Activated naive CD4-positive, alpha-beta T cell treated with anti-CD3 and anti-CD28 coated beads, Interleukin-2, amount 10 ng/mL, durations not matched to agents 7 days and 5 days (primary cell): Measurements from ENCODE around the gene GLIPR1.
"Not testable (repeated sequence)": the region's sequence is repeated elsewhere in the genome, so short reads cannot be mapped to it uniquely, and the experiment has no call there.

Experiments used
- CTCF ChIA-PET: fragments of 350-600 bp; sonication (Branson Sonifier 250); formaldehyde crosslinking; loops from one replicate; lab custom pipeline; 2021; ENCODE audit warnings: antibody characterized with exemption; lab: Charles Lee
- DNase-seq: peaks from one replicate; pipeline ENCODE4 v3.0.0-alpha.2; 2020
- H3K27ac Mint-ChIP-seq: one replicate; pipeline ENCODE4 v1.8.0; 2021; ENCODE audit warnings: mild to moderate bottlenecking, moderate library complexity, mixed read lengths
- H3K27me3 Mint-ChIP-seq: one replicate; pipeline ENCODE4 v1.8.0; 2021; ENCODE audit warnings: mild to moderate bottlenecking, mixed read lengths
- H3K36me3 Mint-ChIP-seq: one replicate; pipeline ENCODE4 v1.8.0; 2021; ENCODE audit warnings: mixed read lengths
- H3K4me1 Mint-ChIP-seq: one replicate; pipeline ENCODE4 v1.8.0; 2021; ENCODE audit warnings: mixed read lengths
- H3K4me3 Mint-ChIP-seq: one replicate; pipeline ENCODE4 v1.8.0; 2021; ENCODE audit warnings: mild to moderate bottlenecking, moderate library complexity, mixed read lengths
- H3K9me3 Mint-ChIP-seq: one replicate; pipeline ENCODE4 v1.8.0; 2021; ENCODE audit warnings: mixed read lengths

GLIPR1 gene

GRCh38 chr12:75452675-75453330, 27.8 kb upstream of the GLIPR1 start:
- no peak for DNase-seq
- Mint-ChIP-seq H3K9me3 (peaks cover 2% of the 10 kb centered on the region), H3K27me3 (peaks cover 3% of the 10 kb centered on the region), H3K4me1 (peaks cover 20% of the 10 kb centered on the region), H3K36me3 (peaks cover 6% of the 10 kb centered on the region), H3K4me3 (no peak overlapping the region), H3K27ac (no peak overlapping the region)
- CTCF ChIA-PET, result no interaction called here

- CTCF ChIA-PET, result interaction anchor here (1.4 kb wide), 1 partner anchor 30 kb away, joined by 4 read pairs; no protein-coding TSS in a partner anchor
- Mint-ChIP-seq H3K27ac (no peak overlapping the region), H3K4me3 (no peak overlapping the region), H3K36me3 (peaks cover 11% of the 10 kb centered on the region), H3K4me1 (peaks cover 46% of the 10 kb centered on the region), H3K27me3 (peaks cover 6% of the 10 kb centered on the region), H3K9me3 (peaks cover 9% of the 10 kb centered on the region)
- DNase-seq, result no peak
These were observed 24.7 kb upstream of the GLIPR1 start for GRCh38 chr12:75455839-75456238.

DNA sequence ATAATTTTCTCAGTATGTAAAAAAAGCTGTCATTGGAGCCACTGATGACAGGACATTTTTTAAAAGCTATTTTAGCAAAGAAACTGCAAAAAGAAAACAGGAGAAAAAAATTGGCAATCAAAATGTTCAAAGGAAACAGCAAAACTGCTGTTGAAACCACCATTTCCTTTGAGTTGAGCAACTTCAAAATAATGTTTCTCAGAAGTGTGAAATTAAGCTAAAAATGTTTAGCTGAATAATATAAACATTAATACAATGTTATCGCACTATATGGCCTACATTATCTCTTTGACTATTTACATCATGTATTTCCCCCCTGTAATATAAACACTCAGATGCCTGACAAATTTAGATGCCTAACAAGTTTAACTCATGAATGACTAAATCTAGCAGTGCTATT, 23.4 kb upstream of the GLIPR1 start:
- H3K4me3 Mint-ChIP-seq, result no peak overlapping the region
- no peak for DNase-seq
- peaks cover 9% of the 10 kb centered on the region for H3K27me3 Mint-ChIP-seq
- CTCF ChIA-PET, result interaction anchor here (1.0 to 1.4 kb wide), 2 partner anchors 27 to 28 kb away, joined by 3 to 4 read pairs; no protein-coding TSS in a partner anchor
- H3K27ac Mint-ChIP-seq, result no peak overlapping the region
- H3K4me1 Mint-ChIP-seq, result peaks cover 46% of the 10 kb centered on the region
- H3K9me3 Mint-ChIP-seq, result peaks cover 9% of the 10 kb centered on the region
- peaks cover 11% of the 10 kb centered on the region for H3K36me3 Mint-ChIP-seq

- H3K4me3 Mint-ChIP-seq, DNase-seq, H3K9me3 Mint-ChIP-seq, H3K27me3 Mint-ChIP-seq, H3K27ac Mint-ChIP-seq: not testable (repeated sequence)
- Mint-ChIP-seq H3K36me3 (peaks cover 11% of the 10 kb centered on the region), H3K4me1 (peaks cover 46% of the 10 kb centered on the region)
- CTCF ChIA-PET, result interaction anchor here (1.0 kb wide), 1 partner anchor 26 kb away, joined by 3 read pairs; no protein-coding TSS in a partner anchor
These were observed 22.7 kb upstream of the GLIPR1 start for GRCh38 chr12:75457866-75458265.

DNA sequence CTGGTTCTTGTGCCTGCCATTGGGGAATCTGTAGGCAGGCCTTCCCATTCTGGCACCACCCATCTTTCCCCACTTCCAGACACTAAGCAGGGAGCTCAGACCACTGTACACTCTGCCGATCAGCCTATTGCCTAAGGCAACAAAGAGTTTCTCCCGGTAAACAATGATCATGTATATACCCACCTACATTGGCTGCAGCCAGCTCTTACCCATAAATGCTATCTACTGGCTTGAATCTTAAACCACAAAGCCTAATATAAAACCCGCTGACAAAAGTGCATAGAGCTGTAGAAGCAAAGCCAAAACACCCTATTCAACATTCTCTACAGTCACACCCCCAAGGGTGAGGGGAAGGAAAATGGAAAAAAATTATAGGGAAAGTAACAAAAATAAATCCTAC, 20.8 kb upstream of the GLIPR1 start:
- DNase-seq, result no peak
- H3K9me3 Mint-ChIP-seq, result peaks cover 9% of the 10 kb centered on the region
- H3K4me3 Mint-ChIP-seq, result no peak overlapping the region
- H3K36me3 Mint-ChIP-seq, result peaks cover 11% of the 10 kb centered on the region
- H3K4me1 Mint-ChIP-seq, result peaks cover 46% of the 10 kb centered on the region
- no peak overlapping the region for H3K27ac Mint-ChIP-seq
- CTCF ChIA-PET, result interaction anchor here (1.4 kb wide), 1 partner anchor 20 kb away, joined by 3 read pairs; no protein-coding TSS in a partner anchor
- peaks cover 10% of the 10 kb centered on the region for H3K27me3 Mint-ChIP-seq

- H3K4me3 Mint-ChIP-seq, result no peak overlapping the region
- CTCF ChIA-PET, result interaction anchor here (1.4 kb wide), 1 partner anchor 20 kb away, joined by 3 read pairs; no protein-coding TSS in a partner anchor
- H3K36me3 Mint-ChIP-seq, result peaks cover 11% of the 10 kb centered on the region
- H3K27ac Mint-ChIP-seq, result peak overlapping the region; percentile 35
- H3K4me1 Mint-ChIP-seq, result peaks cover 46% of the 10 kb centered on the region
- no peak for DNase-seq
- peaks cover 9% of the 10 kb centered on the region for H3K9me3 Mint-ChIP-seq
- peaks cover 10% of the 10 kb centered on the region for H3K27me3 Mint-ChIP-seq
These were observed 20.4 kb upstream of the GLIPR1 start for GRCh38 chr12:75460204-75460603.

DNA sequence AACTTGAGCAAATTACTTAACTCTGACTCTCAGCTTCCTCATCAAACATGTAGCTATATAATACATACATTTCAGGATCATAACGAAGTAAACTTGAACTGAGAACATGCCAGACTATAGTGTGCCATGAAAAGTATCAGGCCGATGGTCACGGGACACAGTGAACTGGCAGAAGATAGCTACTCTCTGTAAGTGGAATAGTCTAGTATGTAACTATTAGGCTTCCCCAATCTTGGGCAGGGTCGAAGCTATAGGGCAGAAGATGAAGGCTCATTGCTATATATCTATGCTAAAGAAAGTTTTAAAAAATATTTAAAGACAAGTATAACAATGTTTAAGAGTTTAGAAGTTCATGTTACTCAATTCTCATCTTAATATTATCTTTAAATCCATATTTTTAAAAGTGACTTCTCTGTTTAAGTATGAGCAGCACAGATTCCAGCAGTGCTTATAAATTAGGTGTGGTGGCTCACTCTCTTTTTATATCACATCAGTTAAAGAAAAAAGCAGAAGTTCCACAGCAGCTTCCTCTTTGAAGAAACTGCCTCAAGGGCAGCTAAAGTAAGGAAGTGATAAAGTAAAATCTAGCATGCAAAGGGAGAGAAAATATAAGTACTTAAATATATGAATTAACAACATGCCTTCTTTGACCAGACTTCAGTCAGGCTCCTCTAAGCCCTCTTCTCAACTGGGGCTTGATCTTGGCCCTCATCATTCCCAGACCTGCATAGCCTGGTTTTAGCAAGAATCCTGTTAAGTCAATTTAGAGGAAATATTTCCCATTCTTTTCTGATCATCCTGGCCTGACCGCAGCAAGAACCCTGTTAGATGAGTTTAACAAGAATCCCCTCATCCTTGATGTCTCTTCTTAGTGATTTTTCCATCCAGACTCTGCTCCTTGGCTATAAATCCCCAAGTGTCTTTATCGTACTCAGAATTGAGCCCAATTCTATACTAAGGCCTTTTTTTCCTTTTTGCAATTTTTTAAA, 8.4 kb upstream of the GLIPR1 start:
- Mint-ChIP-seq H3K27me3 (peaks cover 7% of the 10 kb centered on the region), H3K36me3 (no peaks in the 10 kb centered on the region), H3K9me3 (no peaks in the 10 kb centered on the region), H3K27ac (no peak overlapping the region), H3K4me1 (peaks cover 4% of the 10 kb centered on the region), H3K4me3 (no peak overlapping the region)
- CTCF ChIA-PET, result interaction anchor here (1.0 kb wide), 1 partner anchor 35 kb away, joined by 3 read pairs; no protein-coding TSS in a partner anchor
- no peak for DNase-seq

DNA sequence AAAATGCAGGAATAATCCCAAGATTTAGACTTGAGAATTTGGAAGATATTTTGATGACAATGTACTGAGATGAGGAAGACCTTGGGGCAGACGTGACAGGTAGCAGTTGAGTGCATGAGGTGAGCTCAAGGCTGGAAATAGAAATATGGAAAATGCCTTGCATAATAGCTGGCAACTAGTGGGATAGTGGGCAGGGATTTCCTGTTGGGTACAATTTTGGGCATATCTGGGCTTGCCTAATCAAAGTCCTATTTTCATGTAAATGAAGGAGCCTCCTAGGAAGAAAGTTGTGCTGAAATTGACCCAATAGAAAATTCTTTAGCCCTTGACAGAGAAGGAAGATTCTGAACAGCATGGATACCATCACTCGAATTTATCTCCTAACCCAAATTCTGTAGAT, 6.4 kb upstream of the GLIPR1 start:
- peaks cover 7% of the 10 kb centered on the region for H3K27me3 Mint-ChIP-seq
- DNase-seq, result no peak
- H3K4me1 Mint-ChIP-seq, result peaks cover 24% of the 10 kb centered on the region
- no peaks in the 10 kb centered on the region for H3K36me3 Mint-ChIP-seq
- no peak overlapping the region for H3K4me3 Mint-ChIP-seq
- no peaks in the 10 kb centered on the region for H3K9me3 Mint-ChIP-seq
- no peak overlapping the region for H3K27ac Mint-ChIP-seq
- CTCF ChIA-PET, result no interaction called here

- peaks cover 7% of the 10 kb centered on the region for H3K27me3 Mint-ChIP-seq
- no peak for DNase-seq
- CTCF ChIA-PET, result interaction anchor here (2.0 kb wide), 1 partner anchor 9 kb away, joined by 6 read pairs; no protein-coding TSS in a partner anchor
- H3K27ac Mint-ChIP-seq, result no peak overlapping the region
- H3K9me3 Mint-ChIP-seq, result no peaks in the 10 kb centered on the region
- H3K4me1 Mint-ChIP-seq, result peaks cover 43% of the 10 kb centered on the region
- H3K4me3 Mint-ChIP-seq, result no peak overlapping the region
- H3K36me3 Mint-ChIP-seq, result peaks cover 2% of the 10 kb centered on the region
These were observed 4.5 kb upstream of the GLIPR1 start for GRCh38 chr12:75476071-75476470.

GRCh38 chr12:75477137-75477536, 3.4 kb upstream of the GLIPR1 start:
- peaks cover 7% of the 10 kb centered on the region for H3K27me3 Mint-ChIP-seq
- no peaks in the 10 kb centered on the region for H3K9me3 Mint-ChIP-seq
- H3K36me3 Mint-ChIP-seq, result peaks cover 5% of the 10 kb centered on the region
- peaks cover 54% of the 10 kb centered on the region for H3K4me1 Mint-ChIP-seq
- no peak overlapping the region for H3K27ac Mint-ChIP-seq
- H3K4me3 Mint-ChIP-seq, result no peak overlapping the region
- DNase-seq, result no peak
- CTCF ChIA-PET, result interaction anchor here (1.0 to 2.0 kb wide), 2 partner anchors 8 to 142 kb away, joined by 3 to 6 read pairs; partner anchors contain the start of gene GLIPR1L1

GRCh38 chr12:75478116-75478794, 2.3 kb upstream of the GLIPR1 start:
- H3K4me3 Mint-ChIP-seq, result peak overlapping the region; percentile 4
- H3K9me3 Mint-ChIP-seq, result no peaks in the 10 kb centered on the region
- peaks cover 6% of the 10 kb centered on the region for H3K36me3 Mint-ChIP-seq
- CTCF ChIA-PET, result interaction anchor here (1.0 to 1.8 kb wide), 2 partner anchors 27 to 143 kb away, joined by 3 to 5 read pairs; partner anchors contain the start of gene GLIPR1L1
- peaks cover 4% of the 10 kb centered on the region for H3K27me3 Mint-ChIP-seq
- peaks cover 65% of the 10 kb centered on the region for H3K4me1 Mint-ChIP-seq
- DNase-seq, result peak; percentile 46
- H3K27ac Mint-ChIP-seq, result peak overlapping the region; percentile 98

- Mint-ChIP-seq H3K9me3 (no peaks in the 10 kb centered on the region), H3K4me3 (peak overlapping the region; percentile 93), H3K36me3 (peaks cover 19% of the 10 kb centered on the region), H3K4me1 (peaks cover 81% of the 10 kb centered on the region), H3K27me3 (no peaks in the 10 kb centered on the region), H3K27ac (peak overlapping the region; percentile 98)
- CTCF ChIA-PET, result interaction anchor here (0.8 to 3.2 kb wide), 4 partner anchors 20 to 89 kb away, joined by 3 to 13 read pairs (median 4); partner anchors contain the start of gene GLIPR1L2
- no peak for DNase-seq
These were observed 543 bp upstream of the GLIPR1 start for GRCh38 chr12:75479963-75480461.

DNA sequence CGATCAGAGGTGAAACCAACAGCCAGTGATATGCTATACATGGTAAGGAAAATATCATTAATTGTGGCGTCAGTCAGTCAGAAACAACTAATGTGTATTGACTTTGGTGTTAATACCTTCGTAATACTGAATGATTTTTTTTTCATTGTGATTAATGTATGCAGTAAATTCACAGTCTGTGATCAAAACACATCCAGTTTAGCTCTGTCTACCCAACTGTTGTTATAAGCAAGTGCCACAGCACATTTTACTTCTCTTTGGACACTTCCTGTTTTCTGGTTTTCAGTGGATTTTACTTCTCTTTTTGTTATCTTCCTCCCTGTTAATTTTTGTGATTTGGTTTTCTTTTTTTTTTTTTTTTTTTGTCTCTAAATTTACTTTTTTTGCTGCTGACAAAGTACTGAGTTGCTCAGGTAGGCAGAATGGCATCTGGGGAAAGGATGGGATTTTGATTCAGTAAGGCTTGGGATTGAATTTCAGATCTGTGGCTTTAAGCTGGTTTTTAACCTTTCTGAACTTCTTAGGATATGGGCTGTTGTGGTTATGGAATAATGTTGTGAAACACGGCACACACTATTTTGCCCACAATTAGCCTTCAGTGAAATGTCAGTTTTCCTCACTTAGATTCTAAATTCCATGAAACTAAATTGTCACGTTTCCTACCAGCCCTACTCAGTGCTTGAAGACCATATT, 604 bp downstream of the GLIPR1 start:
- Mint-ChIP-seq H3K4me3 (peak overlapping the region; percentile 93), H3K27ac (peak overlapping the region; percentile 98)
- CTCF ChIA-PET, result interaction anchor here (0.7 to 3.2 kb wide), 3 partner anchors 26 to 90 kb away, joined by 3 to 13 read pairs (median 3); partner anchors contain the start of gene GLIPR1L2

More for the DNA sequence above, 604 bp downstream of the GLIPR1 start:
- Mint-ChIP-seq H3K9me3 (no peaks in the 10 kb centered on the region), H3K4me1 (peaks cover 83% of the 10 kb centered on the region), H3K27me3 (no peaks in the 10 kb centered on the region), H3K36me3 (peaks cover 19% of the 10 kb centered on the region)
- no peak for DNase-seq
